HG03280 (cell line): Measurements from ENCODE around the gene CHCHD5.
"Not testable (repeated sequence)": the region's sequence is repeated elsewhere in the genome, so short reads cannot be mapped to it uniquely, and the experiment has no call there.

Experiments used
- ATAC-seq: cut with Tn5 transposase; IDR thresholded peaks from one replicate; pipeline ENCODE4 v1.9.1; 2021; ENCODE audit warnings: mild to moderate bottlenecking, moderate library complexity; ENCODE audit not compliant: unreplicated experiment

Gene CHCHD5, protein sequence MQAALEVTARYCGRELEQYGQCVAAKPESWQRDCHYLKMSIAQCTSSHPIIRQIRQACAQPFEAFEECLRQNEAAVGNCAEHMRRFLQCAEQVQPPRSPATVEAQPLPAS

DNA sequence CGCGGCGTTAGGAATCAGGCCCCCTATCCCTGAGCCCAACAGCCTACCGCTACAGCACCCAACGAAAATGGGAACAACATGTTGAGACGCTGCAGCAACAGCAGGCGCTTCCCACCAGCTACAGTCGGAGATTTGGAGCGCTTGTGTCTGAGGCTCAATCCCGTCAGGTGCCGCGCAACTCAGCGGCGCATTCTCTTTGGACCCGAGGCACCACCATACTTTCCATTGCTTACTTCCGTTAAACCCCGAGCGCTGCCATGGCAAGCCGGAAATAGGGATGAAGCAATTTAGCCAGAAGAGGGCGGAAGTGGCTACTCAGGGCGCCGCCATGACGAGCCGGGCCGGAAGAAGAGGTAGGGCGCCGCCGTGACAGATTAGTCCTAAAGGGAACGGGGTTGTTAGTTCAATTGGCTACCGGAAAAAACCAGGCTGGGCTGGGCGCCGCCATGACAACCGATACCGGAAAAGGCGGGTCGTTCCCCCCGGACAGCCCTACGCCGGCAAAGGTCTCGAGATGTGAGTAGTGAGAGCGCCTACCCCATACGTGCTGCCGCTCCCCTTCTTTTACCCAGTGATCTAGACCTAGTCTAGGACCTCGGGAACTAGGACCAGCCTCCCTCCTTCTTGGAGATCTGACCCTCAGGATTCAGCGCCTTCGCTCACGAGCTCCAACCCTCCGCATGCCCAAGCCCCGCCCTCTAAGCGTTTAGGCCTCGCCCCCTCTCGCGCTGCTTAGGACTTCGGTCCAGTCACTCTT lies at the start of gene CHCHD5:
Gene CHCHD5, plus strand, starts transcription at position 476 of the 757 bp plus-strand sequence. Its CDS starts 39 bp downstream, at position 515.
- peak; percentile 87 for ATAC-seq

DNA sequence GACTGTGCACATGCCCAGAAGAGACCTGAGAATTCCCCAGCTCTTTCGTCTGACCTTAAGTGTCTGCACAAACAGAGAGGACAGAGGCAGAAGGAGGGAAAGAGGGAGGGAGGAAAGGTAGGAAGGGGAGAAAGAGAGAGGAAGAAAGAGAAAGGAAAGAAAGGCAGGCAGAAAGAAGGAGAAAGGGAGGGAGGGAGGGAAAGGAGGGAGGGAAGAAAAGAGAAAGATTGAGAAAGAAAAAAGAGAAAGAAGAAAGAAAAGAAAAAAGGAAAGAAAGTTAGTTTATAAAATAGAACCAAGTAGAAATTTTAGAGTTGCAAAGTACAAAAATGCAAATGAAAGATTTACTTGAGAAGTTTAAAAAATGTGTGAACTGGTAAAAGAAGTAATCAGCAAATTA lies 49.6 kb upstream of the CHCHD5 start:
- ATAC-seq = no peak

DNA sequence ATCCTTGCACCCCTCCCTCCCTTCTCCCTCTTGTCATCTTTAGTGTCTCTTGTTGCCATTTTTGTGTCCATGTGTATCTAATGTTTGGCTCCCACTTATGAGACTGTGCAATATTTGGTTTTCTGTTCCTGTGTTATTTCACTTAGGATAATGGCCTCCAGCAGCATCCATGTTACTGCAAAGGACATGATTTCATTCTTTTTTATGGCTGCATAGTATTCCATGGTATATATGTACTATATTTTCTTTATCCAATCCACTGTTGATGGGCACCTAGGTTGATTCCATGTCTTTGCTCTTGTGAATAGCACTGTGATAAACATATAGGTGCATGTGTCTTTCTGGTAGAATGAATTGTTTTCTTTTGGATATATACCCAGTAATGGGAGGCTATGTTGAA lies 47.7 kb upstream of the CHCHD5 start:
- ATAC-seq = not testable (repeated sequence)

DNA sequence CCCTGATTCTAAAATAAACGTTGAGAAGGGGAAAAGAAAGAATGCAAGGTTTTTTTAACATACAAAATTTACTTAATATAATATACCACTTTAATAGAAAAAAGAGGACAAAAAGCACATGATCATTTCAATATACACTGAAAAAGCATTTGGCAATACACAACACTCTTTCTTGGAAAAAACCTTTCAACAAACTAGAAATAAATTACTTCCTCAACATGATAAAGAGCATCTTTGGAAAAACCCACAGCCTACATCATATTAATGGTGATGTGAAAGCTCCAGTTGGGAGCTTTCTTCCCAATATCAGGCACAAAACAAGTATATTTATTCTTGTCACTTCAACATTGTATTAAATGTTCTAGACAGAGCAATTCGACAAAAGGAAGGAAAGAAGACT lies 45.1 kb upstream of the CHCHD5 start:
- ATAC-seq = no peak

DNA sequence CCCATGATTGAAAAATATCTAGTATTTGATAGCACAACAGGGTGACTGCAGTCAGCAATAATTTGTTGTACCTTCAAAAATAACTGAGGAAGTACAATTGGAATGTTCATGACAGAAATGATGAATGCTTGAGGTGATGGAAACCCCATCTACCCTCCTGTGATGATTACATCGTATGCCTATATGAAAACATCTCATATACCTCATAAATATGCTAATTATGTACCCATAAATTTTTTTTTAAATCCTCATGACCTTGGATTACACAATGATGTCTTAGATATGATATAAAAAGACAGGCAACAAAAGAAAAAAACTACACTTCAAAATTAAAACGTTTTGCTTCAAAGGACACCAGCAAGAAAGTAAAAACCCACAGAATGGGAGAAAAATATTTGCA lies 43.5 kb upstream of the CHCHD5 start:
- no peak for ATAC-seq

DNA sequence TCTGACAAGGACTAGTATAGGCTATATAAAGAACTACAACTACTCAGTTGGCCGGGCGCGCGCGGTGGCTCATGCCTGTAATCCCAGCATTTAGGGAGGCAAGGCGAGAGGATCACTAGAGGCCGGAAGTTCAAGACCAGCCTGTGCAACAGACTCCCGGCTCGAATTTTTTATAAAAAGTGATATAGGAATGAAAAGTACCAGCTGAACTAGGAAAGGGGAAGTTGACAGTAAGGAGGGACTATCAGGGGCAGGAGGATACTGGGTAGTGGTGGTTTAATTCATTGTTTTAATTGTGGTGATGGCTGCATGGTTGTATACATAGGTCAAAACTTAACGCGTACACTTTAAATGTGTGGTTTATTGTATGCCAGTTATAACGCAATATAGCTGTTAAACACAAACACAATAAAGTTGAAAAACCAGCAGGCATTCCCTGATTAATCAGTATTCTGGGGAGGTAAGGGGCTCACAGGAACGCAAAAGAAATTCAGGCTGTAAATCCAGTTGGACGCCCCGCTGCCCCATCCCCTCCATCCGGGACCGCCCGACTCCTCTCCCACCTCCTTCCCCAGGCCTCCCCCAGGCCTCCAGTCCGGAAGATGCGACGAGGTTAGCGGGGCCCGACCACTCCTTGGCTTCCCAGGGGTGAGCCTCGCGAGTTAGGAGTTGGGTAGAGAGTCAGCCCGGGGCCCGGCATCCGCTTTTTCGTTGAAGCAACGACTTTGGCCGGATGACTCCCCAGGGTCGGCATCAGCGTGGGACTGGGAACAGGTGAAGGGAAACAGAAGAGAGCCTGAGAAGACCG lies 42.9 kb upstream of the CHCHD5 start:
- ATAC-seq = peak; percentile 55

DNA sequence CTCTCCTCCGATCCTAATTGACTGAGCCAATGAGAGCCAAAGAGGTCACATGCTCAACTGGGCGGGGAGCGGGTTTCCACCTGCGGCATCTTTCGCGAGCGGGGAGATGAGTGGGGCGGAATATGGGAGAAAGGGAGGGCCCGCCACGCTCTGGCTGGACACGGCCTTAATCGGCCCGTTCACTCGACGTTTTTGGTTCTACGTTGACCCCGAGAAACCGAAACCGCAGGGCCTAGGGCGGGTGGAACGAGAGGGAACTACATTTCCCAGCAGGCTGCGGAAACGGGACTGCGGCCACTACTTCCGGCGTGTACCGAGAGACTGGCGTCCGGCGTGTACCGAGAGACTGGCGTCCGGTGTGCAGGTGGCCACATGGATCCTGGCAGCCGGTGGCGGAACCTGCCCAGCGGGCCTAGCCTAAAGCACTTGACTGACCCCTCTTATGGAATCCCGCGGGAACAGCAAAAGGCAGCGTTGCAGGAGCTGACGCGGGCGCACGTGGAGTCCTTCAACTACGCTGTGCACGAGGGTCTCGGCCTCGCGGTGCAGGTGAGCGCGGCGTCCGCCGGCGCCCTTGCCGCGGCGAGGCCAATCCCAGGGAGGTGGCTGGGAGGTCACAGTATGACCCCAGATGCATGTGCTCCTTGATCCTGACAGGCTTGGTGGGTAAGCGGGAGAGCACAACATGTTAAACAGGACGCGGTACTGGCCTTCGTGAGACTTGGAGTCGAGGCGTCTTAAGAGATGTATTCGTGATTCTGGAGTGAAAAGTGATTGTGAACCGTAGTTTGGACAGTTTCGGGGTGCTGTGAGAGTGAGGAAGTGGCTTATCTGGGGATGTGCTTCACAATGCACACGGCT lies 42.1 kb upstream of the CHCHD5 start, which contains the start of gene POLR1B:
Gene POLR1B, plus strand, starts transcription at position 343 of the 861 bp plus-strand sequence. Its CDS starts 30 bp downstream, at position 373.
- ATAC-seq = peak; percentile 84

DNA sequence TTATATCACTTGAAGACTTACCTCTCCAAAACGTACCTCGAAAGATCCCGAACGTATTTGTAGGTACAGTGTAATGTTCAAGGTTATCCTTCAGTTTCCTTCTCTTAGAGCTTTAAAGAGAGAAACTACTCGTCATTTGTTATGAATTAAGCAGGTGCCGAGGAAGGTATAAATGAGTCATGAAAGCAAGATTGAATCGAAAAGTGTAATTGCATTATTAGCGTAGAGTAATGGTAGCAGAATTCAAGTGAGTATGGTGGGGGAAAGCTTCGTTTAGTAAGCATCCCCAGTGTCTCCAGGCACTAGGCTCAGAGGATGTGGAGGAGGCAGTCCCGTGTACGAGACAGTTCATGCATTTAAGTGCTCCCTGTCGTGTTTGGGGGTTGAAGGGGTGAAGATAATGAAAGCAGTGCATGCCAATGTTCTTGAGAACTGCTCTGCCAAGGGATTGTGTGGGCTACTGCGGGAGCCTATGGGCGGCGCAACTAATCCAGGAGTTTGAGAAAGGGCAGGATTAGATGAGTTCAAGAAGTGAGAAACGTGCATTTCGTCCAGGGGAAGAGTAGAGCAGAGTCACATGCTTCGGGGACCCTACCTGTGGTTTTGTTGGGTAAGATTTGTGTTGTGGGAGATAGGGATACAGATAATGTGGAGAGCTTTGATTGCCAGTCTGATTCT lies 41.3 kb upstream of the CHCHD5 start:
- no peak for ATAC-seq

DNA sequence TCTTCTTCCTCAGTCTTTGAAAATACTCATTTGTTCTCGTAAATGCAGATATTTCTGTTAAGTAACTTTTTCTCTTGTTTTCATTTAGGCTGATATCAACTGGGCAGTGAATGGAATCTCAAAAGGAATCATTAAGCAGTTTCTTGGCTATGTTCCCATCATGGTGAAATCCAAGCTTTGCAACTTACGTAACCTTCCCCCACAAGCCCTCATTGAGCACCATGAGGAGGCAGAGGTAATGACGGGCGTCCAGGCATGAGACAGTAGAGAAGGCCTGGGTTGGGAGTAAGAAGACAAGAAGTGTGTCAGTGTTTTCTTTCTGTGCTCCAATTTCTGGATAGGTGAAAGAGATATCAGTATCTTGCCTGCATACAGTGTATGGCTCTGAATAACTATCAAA lies 37.1 kb upstream of the CHCHD5 start:
- ATAC-seq = no peak

DNA sequence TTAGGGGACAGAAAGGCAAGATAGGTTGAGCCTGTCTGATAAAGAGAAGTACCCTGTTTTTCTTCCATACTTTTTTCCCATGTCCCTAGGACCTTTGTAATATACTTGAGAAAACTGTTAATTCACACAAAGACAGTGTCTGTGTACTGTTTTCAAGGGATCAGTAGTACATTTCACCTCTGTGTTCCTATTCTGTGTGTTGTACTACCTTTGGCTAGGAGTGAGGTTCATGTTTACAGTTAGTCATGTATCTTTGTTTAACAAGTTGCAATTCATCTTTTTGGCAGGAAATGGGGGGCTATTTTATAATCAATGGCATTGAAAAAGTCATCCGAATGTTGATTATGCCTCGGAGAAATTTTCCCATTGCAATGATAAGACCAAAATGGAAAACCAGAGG lies 35.4 kb upstream of the CHCHD5 start:
- ATAC-seq = no peak

DNA sequence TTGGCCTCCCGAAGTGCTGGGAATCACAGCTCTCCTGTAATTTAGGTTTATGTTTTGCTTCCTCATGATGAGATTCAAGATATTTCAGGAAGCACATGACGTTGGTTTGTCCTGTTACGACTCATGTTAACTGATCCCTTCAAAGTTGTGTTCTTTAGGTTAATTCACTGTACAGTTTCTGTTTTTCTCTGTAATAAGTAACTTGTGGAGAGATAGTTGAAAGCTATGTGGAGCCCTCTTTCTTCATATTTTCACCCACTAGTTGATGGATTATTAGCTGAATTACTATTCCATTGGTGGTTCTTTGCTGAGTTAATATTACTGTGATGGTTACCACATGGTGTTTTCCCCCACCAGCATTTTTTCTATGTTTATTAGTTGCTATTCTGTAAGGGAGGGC lies 18.3 kb upstream of the CHCHD5 start:
- no peak for ATAC-seq

DNA sequence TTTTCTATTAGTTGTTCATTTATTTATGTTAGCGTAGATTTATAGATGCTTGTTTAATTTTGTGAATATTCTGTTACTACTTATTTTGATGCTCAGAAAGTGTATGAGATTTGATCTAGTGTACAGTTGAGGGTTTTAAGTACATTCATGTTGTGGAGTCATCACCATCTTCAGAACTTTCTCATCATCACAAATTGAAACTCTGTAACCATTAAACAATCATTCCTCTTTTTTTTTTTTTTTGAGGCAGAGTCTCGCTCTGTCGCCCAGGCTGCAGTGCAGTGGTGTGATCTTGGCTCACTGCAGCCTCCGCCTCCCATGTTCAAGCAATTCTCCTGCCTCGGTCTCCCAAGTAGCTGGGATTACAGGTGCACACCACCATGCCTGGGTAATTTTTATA lies 17.9 kb upstream of the CHCHD5 start:
- ATAC-seq = not testable (repeated sequence)

DNA sequence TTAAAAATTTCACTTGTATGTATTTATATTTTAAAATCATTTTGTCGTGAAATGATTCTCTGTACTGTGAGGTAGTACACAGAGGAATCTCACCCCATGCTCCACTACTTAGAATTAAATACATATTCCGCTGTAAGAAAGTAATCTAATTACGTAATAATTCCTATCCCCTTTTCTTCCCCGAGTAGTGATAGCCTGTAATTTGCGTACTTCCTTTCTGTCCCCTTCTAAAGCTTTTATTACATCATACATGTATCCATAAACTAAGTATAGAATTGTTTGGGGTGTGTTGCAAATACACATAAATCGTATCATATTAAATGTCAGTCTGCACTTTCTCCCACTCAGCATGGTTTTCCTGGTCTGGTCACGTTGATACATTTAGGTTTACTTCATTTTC lies 12.4 kb upstream of the CHCHD5 start:
- ATAC-seq = no peak

DNA sequence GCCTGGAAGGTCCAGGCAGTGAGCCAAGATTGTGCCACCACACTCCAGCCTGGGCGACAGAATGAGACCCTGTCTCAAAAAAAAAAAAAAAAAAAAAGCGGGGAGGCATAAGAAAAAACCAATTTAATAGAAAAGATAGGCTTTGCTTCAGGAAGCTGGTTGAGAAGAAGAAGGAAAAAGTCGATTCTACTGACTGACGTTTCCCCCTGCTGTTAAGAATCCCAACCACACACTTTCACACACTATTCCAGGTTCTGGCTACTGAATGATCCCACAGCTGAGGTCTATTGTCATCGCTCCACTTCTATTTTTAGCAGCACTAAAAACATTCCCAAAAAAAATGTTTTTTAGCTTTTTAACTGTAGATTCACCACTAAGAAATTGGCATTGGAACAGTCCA lies 6.7 kb upstream of the CHCHD5 start:
- no peak for ATAC-seq

DNA sequence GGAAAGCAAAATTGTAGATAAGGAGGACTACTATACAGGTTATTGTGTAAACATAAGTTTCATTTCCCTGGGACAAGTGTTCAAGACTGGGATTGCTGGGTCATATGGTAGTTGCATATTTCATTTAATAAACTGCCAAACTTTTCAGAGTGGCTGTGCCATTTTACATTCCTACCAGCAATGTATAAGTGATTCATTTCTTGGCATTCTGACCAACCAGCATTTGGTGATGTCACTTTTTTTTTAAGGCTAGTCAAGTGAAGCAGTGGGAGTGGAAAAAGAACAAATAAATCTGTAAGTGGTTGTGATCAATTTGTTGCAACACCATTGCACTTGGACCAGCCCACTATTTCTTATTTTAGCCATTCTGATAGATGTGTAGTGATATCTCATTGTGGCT lies 5.2 kb upstream of the CHCHD5 start:
- no peak for ATAC-seq

DNA sequence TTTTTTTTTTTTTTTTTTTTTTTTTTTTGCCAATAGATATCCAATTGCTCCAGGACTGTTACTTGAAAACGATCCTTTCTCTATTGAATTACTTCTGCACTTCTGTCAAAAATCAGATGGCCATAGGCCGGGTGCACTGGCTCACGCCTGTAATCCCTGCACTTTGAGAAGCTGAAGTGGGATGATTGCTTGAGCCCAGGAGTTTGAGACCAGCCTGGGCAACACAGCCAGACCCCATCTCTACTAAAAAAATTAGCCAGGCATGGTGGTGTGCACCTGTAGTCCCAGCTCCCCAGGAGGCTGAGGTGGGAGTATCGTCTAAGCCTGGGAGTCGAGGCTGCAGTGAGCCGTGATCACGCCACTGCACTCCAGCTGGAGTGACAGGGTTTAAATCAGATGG lies 4.3 kb upstream of the CHCHD5 start:
- no peak for ATAC-seq

DNA sequence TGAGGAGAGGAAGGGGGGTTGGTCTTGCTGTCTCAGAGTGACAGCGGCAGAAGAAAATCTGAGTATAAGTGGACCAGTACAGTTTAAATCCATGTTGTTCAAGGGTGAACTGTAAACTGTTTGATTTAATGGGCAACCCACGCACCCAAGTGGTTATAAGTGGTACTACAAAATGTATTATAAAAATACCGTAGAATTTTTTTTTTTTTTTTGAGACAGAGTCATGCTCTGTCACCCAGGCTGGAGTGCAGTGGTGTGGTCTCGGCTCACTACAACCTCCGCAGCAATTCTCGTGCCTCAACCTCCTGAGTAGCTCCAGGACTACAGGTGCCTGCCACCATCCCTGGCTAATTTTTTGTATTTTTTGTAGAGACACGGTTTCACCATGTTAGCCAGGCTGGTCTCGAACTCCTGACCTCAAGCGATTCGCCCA lies 2.1 kb upstream of the CHCHD5 start:
- no peak for ATAC-seq

DNA sequence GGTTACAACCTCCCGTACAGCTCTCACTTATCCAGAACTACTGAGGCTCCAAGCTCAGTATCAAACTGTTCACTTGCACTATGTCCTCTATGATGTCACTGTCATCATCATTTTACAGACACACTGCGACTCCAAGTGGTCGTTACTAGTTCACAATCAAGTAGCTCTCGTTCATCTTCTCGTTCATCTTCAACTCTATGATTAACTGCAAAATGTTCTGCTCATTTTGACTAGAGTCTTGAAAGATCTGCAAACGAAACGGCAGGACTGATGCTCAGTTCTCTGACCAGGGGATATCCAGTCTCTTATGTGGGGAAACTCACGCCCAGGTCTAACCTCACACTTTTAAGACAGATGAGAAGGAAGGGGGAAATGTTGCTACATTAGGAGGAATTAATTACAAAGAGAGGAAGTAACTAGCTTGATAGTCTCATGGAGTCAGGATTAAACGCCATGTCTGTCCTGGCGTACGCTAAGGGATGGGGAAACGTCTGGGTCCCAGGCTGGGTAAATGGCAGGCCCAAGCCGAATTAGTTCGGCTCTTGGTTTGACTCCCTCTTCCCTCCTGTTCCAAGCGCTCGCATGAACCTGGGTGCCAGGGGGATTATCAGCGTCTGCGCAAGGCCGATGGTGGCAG lies 794 bp upstream of the CHCHD5 start:
- ATAC-seq = no peak

DNA sequence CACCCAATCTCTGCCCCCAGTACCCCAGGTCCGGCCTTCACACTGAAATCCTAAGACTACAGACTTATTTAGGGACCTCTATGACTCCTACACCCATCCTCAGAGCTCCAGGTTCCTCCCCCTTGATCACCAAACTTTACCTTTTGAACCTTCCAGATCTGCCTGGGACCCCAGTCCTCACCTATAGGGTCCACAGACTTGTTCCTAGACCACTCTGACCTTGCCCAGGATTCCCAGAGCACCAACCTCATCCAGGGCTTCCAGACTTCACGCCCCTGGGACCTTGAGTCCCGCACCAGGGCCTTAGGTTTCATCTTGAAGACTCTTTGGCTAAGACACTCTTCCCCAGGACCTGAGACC lies 462 bp downstream of the CHCHD5 start:
- no peak for ATAC-seq

DNA sequence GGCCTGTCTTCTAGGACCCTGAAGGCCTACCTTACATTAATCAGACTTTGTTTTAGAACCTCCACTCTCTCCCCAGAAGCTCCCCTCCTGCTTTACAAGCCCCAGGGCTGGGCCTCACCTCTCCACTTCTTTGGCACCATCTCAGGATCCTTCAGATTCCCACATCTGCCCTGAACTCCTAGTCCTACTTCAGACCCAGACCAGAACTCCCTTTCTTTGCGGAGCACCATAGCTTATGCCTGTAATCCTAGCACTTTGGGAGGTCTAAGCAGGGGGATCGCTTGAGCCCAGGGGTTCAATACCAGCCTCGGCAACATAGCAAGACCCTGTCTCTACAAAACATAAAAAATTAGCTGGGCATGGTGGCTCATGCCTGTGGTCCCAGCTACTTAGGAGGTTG lies 991 bp downstream of the CHCHD5 start:
- no peak for ATAC-seq
